ENCODE data around the gene RNASE7.
A peak's percentile ranks its signal among the peaks of the same experiment; 100 is the strongest.
"Not testable (repeated sequence)": the region's sequence is repeated elsewhere in the genome, so short reads cannot be mapped to it uniquely, and the experiment has no call there.

Gene RNASE7, protein sequence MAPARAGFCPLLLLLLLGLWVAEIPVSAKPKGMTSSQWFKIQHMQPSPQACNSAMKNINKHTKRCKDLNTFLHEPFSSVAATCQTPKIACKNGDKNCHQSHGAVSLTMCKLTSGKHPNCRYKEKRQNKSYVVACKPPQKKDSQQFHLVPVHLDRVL

DNA sequence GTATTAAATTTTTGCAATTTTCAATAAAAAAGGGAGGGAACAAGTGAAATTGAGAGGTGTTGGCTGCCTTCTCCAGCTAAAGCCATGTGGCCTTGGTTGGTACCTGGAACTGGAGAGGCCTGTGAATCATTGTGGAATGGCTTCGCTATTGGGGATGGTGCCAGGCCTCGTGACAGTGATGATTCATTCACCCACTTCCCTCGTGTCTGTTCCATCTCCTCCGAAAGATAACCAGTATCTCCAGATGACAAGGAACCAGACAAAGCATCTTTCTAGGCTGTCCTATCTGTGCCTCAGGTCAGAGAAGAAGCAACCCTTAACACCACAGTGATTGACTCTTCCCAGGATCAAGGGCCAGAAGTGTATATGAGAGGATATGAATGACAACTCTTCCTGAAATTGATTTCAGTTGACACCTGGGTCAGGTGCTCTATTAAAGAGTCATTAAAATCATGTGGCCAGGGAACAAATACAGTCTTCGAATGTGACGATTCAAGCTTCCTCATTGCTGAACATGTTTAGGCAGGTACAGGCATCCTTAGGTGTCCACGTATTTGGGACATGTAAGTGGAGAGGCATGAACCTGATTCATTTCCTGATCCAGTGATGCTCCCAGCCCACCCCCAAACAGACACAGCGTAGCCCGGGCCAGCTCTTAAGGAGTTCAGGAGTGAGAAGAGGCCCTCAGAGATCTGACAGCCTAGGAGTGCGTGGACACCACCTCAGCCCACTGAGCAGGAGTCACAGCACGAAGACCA is at the start of gene RNASE7:
RNASE7 (plus strand) TSS at position 687 of the 758 bp plus-strand sequence. CDS start 631 bp downstream, outside the sequence.
- DNase-seq, result no peak

DNA sequence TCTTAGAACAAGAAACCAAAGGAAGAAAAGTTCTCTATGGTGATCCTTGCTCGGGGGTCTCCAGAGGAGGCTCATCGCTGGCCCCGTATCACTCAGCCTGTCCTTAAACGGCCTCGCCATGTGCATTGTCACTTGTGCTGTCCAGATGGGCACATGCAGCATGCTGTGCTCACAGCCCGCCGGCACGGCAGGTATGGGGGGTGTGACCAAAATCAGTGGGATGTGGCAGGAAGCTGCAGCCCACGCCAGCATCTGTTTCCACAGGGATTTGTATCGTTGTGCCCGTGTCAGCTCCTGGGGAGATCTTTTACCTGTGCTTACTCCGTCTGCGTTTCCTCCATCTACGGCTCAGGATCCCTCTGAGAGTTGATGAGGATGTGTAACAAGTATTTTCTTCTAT is 45.6 kb upstream of the RNASE7 start:
- no peak for DNase-seq

DNA sequence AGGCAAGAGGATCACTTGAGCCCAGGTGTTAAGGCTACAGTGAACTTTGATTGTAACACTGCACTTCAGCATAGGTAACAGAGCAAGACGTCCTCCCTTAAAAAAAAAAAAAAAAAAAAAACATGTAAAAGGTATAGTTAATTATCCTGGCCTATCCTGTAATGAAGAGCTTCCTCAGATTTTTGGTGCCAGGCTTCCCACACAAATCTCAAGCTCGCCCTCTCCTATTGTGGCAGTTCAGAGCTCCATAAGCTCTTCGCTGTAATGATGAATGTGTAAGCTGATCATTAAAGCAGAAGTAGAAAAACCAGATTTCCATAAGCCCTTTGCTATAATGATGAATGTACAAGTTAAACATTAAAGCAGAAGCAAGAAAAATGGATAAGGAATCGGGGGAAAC is 45.0 kb upstream of the RNASE7 start:
- no peak for DNase-seq

DNA sequence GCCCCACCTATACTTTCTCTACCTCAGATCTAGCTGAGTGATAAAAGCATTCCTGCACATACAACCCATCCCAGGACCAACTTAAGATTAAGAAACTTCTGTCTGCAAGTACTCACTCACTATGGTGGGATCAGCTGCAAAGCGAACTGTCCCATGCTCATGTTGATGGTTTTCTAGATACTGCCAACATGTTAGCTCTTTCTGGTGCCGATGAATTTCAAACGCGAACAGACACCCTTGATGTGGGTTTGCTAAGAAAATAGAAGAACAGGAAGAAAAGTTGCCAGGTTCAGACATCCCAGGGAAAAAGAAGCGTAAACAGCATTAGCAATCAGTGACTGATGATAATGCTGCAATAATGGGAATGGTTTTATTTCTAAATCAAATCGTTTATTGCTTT is 44.6 kb upstream of the RNASE7 start:
- no peak for DNase-seq

DNA sequence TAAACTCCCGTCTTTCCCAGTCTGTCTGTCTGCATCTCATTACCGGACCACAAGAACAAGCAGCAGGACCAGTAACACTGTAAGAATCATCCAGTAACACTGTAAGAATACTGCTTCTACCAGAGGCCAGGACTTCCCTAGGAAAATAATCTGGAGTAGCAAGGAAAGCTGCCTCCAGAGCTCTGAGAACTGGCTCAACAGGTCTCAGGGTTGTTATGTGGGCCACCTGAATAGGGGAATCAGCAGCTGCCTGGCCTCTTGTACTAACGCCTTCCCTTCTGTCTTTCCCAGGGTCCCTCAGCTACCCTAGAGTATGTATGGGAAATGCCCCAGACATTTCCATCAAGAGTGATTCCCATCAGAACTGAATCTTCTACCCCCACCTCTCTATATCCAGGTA is 44.0 kb upstream of the RNASE7 start:
- no peak for DNase-seq

DNA sequence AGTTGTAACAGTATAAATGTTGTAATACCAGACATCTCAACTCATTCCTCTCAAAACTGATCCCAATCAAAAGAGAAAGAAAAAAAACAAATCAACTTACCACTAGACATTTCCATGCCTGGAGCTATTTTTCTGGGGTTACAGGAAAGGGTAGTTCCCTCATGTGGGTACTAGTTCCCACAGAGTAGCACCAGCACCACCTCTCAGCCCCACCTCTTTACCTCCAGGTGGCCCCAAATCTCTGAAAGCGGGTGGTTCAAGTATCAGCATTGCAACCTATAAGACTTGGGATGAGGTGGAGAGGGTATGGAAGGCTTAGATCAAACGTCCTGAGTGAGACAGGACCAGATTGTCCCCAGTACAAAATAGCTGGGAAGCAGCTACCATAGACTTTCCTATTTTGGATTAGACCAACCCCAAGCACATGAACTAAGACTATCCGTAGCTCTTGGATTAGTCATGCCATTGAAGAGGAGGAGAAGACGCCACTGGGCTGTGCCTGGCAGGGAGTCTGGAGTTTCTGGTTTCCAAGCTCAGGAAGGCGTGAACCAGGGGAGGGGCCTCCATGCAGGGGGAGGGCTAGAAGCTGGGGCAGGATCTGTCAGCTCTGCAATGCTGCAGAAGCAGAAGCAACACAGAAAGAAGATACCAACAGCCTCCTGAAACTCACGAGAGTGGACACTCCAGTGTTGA is 43.3 kb upstream of the RNASE7 start, which contains the start of gene SLC39A2:
SLC39A2 (plus strand) TSS at position 620 of the 693 bp plus-strand sequence. CDS start 154 bp downstream, outside the sequence.
- DNase-seq, result no peak

DNA sequence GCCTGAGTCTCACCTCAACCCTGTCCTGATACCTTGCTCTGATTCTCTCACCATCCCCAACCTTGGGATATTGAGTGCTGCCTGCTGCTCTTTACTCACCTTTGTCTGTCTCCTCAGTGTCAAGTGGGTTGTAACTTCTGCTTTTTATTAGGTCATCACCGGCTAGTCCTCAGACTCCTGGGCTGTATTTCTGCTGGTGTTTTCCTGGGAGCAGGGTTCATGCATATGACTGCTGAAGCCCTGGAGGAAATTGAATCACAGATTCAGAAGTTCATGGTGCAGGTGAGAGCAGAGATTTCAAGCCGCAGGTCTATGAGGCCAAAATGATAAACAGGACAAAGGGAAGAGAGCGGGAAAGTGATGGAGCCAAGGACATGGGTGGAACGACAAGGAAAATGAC is 42.6 kb upstream of the RNASE7 start:
- no peak for DNase-seq

DNA sequence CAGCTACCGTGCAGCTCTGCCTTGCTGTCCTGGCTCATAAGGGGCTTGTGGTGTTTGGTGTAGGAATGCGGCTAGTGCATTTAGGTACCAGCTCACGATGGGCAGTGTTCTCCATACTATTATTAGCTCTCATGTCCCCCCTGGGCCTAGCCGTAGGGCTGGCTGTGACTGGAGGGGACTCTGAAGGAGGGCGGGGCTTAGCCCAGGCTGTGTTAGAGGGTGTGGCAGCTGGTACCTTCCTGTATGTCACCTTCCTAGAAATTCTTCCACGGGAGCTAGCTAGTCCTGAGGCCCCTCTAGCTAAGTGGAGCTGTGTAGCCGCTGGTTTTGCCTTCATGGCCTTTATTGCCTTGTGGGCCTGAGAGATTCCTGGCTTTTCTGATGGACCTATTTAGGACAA is 40.9 kb upstream of the RNASE7 start:
- no peak for DNase-seq

DNA sequence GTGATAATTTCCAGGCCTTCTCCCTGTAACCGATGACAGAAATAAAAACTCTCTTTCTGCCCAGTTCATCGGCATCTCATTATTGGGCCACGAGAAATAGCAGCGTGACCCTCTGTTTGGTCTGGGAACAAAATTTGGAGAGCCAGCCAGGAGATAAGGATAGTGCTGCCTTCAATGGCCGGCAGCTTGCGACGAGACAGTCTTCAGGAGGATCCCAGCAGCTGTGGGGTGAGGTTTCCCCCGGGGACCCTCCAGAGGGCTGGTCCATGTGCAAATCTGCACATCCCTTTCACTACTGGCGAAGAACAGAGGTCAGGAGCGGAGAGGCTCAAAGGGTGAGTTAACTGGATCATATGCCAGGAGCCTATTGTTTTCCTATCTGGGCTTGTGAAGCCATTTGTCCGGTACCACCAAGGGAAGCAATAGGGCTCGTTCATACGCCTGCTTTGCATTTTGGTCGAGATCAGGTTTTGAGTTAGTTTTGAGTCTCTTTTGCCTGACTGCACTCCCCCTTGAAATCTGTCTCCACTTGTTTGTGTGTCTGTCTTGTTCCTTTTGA is 38.3 kb upstream of the RNASE7 start:
- DNase-seq, result no peak

DNA sequence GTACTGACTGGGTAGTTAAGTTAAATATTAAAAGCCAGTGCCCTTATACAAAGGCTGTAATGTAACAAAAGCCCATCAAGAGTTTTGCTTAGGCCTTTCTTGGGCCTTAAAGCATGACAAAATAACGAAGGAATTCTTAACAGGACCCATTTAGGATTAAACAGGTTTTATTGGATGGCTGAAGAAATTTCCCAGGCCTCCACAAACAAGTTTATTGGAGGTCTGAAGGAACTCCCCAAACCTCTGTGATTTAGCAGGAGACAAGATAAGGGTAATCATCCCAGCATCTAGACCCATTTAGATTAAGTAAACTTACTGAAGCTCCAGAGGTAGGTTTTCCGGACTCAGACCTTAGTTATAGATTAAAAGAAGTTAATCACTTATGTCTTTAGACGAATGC is 32.4 kb upstream of the RNASE7 start:
- DNase-seq, result not testable (repeated sequence)

DNA sequence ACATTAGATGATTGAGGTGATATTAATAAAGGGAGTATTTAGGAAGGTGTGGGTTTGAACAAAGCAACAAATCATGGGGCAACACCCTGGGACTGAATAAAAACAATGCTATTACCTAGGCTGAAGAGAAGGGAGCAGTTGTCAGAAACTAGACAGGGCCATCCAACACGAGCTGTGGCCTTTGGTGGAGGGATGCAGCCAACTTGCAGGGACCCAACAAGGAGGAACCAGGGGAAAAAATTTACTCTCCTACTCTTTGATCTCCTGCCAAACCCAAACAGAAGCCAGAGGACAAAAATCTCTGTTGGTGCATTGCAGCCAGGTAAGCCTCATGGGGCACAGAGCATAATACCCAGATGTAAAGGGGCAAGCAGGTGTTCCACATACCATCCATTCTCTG is 31.0 kb upstream of the RNASE7 start:
- DNase-seq, result no peak

DNA sequence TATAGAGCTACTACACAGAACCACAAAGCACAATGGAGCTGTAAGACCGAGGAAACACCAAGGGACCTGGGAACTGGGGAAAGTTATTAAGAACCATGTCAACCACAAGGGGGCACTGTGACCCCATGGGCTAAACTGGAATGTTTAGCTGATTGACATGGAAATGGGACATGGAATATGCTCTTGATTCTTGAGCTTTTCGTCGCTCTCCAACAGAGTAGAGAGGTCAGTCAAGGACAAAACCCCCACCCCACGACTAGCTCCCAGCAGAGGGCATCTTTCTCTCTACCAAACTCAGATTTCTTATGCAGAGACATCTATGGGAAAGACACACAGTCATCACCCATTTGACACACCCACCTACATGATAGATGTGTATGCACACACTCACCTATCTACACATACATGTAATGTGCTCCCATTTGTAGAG is 27.4 kb upstream of the RNASE7 start:
- DNase-seq, result peak; percentile 88

DNA sequence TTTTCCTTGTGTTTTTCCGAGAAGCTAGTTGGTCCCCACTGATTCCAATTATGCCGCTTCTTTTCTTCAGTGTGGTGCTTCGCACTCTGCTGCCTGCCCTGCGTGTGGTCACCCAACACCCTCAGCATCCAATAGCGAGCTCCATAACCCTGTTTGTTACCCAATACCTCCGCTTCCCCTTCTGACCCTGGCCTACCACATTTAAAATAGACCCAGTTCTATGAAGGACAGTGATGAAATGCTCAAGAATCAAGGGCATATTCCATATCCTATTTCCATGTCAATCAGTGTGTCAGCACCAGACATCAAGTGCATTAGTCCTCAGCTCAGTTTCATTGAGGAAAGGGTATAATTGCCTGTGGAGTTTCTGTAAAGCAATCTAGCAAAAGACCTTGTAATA is 26.9 kb upstream of the RNASE7 start:
- no peak for DNase-seq

DNA sequence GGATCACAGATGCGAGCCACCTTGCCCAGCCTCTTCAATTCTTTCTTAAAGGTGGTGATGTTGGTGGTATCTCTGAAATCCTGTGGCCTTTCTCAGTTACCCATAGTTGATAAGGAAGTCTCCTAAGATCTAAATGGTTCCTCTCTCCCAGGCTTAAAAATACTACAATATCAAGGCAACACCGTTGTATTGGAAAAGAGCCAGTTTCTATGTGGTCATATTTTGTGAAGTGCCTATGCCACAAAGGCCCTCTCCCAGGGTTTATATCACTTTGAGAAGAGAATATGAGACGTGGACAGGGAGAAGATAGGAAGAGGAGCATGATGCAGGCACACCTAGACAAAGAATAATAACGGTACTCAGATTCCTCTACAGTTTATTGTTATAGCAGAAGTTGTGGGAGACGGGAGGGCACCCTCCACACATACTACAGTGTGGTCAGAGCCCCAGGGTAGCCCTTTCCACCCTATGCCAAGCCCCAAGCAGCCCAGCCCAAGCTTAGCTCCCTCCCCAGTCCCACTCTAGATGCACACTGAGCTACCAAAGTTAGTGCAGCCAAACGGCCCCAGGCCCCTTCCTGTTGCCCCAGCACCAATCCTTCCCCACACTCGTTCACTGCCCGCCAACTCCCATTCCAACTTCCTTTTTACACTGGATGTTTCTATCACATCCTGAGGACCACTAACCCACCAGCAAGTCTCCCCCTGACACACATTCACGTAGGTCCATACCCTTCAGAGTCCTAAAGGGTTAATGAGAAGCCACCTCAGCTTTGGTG is 25.6 kb upstream of the RNASE7 start:
- no peak for DNase-seq

DNA sequence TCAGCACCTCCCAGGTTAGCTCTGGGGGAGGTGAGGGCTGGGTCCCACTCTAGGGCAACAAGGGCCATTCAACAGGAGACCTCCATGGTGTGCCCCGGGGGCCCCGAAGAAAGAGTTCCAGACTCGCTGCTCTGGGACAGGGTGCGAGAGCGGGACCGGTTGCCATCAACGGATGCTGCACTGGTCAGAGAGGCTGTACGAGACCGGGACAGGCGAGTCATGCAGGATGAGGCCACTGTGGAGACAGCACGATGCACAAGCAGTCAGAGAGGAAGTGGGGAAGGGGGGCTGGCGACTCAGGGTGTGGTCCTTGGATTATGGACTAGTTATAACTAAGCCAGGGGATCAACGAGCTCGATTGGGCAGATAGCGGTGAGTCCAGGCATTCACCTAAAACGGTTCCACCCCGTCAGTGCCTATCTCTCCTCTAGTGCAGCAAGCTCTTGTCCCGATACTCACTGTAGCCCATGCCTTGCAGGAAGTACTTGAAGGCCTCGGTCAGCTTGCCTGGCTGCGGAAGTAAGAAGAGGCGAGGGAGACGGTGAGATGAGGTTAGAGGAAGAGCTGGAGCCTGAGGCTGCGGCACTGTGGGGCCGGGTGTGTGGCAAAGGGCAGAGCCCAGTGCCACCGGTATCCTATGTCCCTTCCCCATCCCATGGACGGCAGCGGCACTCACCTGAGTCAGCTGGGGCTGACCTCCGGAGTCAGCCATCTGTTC is 24.5 kb upstream of the RNASE7 start:
- DNase-seq, result no peak

DNA sequence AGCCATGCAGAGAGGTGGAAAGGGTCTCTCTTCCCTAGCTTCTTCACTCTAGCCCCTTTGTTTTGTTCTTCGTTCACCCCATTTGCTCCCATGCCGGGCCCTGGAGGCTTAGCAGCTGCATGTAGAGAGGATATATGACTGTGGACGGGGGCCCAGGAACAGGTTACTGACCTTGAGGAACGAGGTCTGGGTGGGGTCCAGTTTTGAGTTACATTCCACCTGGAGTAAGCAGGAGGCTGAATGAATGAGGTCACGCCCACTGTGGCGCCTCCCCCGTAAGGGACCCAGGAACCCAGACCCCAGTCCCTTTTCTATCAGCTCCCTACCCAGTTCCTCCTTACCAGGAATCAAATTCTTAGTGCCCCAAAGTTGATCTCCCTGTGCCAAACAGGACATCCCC is 23.9 kb upstream of the RNASE7 start:
- no peak for DNase-seq

DNA sequence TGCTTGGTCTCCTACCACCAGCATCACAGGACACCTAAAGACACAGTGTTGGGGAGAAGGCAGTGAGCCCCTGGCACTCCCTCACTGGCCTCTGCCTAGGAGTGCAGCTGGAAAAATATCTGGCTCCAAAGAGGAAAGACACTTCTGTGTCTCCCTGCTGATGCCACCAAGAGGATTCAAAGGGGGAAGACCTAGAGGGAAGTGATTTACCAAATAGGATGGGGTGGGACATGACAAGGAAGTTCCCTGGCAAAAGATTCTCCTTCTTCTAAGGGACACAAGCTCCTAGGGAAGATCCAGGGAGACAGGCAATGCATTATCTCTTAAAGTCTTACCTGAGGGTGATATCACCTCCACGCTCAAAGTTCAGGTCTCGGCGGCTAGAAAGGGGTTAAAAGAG is 23.4 kb upstream of the RNASE7 start:
- no peak for DNase-seq

DNA sequence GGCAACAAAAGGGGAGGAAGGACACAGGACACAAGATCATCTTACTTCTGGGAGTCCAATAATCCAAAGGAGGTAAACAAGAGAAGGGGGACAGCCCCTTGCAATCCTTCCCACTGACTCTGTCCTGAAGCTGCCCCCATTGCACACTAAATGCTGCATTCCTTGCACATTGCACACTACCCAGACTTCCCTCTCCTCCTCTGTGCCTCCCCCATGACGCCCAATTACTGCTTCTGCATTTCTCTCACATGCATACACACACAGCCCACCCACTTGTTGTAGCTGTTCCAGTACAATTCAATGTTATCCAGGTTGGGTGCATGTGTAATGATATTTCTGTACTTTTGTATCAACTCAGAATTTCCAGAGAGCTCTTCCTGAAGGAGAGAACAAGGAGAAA is 22.8 kb upstream of the RNASE7 start:
- no peak for DNase-seq

DNA sequence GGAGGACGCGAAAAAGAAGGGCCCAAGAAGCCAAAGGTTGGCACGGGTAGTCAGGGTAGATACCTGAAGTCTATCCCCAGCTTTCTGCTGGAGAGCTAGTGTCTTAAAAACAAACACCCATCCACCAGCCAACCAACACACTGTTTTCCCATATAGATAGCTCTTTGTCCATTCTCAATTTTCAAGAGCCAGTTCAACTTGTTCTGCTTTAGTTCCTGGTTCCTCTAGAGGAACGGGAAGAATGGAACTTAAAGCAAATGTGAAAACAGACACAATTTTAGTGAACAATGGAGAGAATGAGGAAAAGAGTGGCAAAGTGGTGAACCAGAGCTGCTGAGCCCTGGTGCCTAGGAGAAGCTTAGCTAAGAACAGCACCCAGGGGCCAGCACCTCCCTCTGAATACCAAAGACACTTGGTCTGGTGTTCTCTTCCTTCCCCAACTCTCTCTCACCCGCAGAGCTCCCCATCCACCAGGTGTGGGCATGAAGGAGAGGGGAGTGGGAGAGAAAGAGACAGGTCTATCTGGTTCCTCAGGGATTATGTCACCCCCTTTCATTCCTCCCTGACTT is 21.1 kb upstream of the RNASE7 start:
- DNase-seq, result no peak

DNA sequence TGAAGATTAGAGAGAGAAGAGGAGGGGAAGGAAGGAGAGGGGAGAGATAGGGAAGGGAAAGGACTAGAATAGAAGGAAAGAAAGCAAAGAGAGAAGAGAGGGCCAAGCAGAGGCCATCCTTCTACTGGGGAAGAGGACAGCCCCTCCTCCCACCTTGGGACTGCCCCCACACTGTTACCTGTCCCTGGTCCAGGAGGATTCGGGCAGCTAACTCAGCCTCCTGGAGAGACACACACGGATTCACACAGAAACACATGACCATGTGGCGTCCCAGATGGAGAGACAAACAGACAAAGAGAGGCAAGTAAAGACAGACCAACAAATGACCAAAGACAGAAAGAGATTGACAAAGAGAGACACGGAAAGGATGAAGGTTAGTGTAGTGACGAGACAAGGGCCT is 19.5 kb upstream of the RNASE7 start:
- no peak for DNase-seq

DNA sequence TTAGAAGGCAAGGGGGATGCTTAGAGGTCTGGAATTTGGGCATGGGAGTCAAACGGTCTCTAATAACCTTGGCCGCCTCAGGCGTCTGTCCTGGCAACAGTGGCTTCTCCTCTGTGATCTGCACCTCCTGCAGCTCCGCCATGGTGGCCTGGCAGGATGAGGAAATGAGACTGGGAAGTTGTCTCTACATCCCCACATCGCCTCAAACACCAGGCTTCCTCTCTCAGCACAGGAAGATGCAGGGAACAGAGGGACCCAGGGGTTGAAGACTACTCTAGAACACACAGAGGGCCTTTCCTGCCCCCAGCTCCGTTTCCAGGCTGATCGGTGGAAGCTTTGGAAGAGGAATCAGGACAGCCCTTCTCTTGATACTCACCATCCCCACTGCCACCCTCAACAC is 19.0 kb upstream of the RNASE7 start:
- DNase-seq, result no peak

Data from left hindlimb (tissue), 1 donor.